Stimulated activated CD8-positive, alpha-beta memory T cell treated with anti-CD3 and anti-CD28 coated beads, Interleukin-7, amount 100 ng/mL, for 48 hours (primary cell): ENCODE results near the gene ILK.

Source experiments
- DNase-seq, 2 donors: peaks; one replicate each; pipeline ENCODE4 v3.0.0-alpha.2; 2020; ENCODE audit warnings: low read depth in 1 of 2; ENCODE audit errors: extremely low read depth in 1 of 2

ILK gene

GRCh38 chr11:6603287-6604080 lies at the start of gene ILK, which contains the start of gene RRP8:
ILK (plus strand) TSS chr11:6603774; CDS start chr11:6604272, 498 bp downstream.
RRP8 (minus strand) TSS chr11:6603616; CDS start chr11:6603502, 114 bp downstream.
- DNase-seq = peak; percentile 77 to 83

GRCh38 chr11:6554828-6555706 lies 48.5 kb upstream of the ILK start:
- no peak for DNase-seq

GRCh38 chr11:6556139-6556949 lies 47.2 kb upstream of the ILK start:
- DNase-seq = no peak

GRCh38 chr11:6557063-6557462 lies 46.5 kb upstream of the ILK start:
- no peak for DNase-seq

GRCh38 chr11:6557761-6558674 lies 45.6 kb upstream of the ILK start:
- no peak for DNase-seq

- DNase-seq = no peak
These were observed 44.2 kb upstream of the ILK start for GRCh38 chr11:6559369-6559768.

- no peak for DNase-seq
These were observed 42.3 kb upstream of the ILK start for GRCh38 chr11:6561288-6561687.

GRCh38 chr11:6563121-6563619 lies 40.4 kb upstream of the ILK start:
- no peak for DNase-seq

GRCh38 chr11:6563667-6564066 lies 39.9 kb upstream of the ILK start:
- DNase-seq = no peak

- no peak for DNase-seq
These were observed 38.2 kb upstream of the ILK start for GRCh38 chr11:6565325-6565724.

- no peak for DNase-seq
These were observed 37.4 kb upstream of the ILK start for GRCh38 chr11:6565988-6566703.

- DNase-seq = no peak
These were observed 36.7 kb upstream of the ILK start for GRCh38 chr11:6566704-6567370.

GRCh38 chr11:6567371-6567745 lies 36.2 kb upstream of the ILK start:
- no peak for DNase-seq

GRCh38 chr11:6568191-6568918 lies 35.2 kb upstream of the ILK start:
- no peak for DNase-seq

GRCh38 chr11:6569706-6570105 lies 33.9 kb upstream of the ILK start:
- no peak for DNase-seq

- DNase-seq = no peak
These were observed 32.7 kb upstream of the ILK start for GRCh38 chr11:6570691-6571427.

GRCh38 chr11:6571434-6572008 lies 32.1 kb upstream of the ILK start:
- no peak for DNase-seq
